Parathyroid adenoma (tissue), 2 donors: Measurements from ENCODE around the gene KIF26A.

Experiments
- H2AFZ ChIP-seq: fragments of 300-600 bp; sonication (generic); one replicate; pipeline ENCODE4 v1.7.0; 2017; ENCODE audit warnings: antibody characterized with exemption, mild to moderate bottlenecking
- H3K27ac ChIP-seq: fragments of 300-600 bp; sonication (generic); one replicate; pipeline ENCODE4 v1.7.0; 2017
- H3K27me3 ChIP-seq: fragments of 300-600 bp; sonication (generic); one replicate; pipeline ENCODE4 v1.7.0; 2017; ENCODE audit warnings: low read length; ENCODE audit not compliant: control insufficient read depth, insufficient read depth
- H3K36me3 ChIP-seq: fragments of 300-600 bp; sonication (generic); one replicate; pipeline ENCODE4 v1.7.0; 2017; ENCODE audit warnings: low read length; ENCODE audit not compliant: control insufficient read depth, insufficient read depth
- H3K4me1 ChIP-seq: fragments of 300-600 bp; sonication (generic); one replicate; pipeline ENCODE4 v1.7.0; 2017; ENCODE audit warnings: control low read depth
- H3K4me2 ChIP-seq: fragments of 300-600 bp; sonication (generic); one replicate; pipeline ENCODE4 v1.7.0; 2017; ENCODE audit warnings: low read length
- H3K4me3 ChIP-seq: fragments of 300-600 bp; sonication (generic); one replicate; pipeline ENCODE4 v1.7.0; 2017; ENCODE audit warnings: low read depth, low read length
- H3K79me2 ChIP-seq: fragments of 300-600 bp; sonication (generic); one replicate; pipeline ENCODE4 v1.7.0; 2017; ENCODE audit warnings: control low read depth
- H3K9ac ChIP-seq: fragments of 300-600 bp; sonication (generic); one replicate; pipeline ENCODE4 v1.7.0; 2017; ENCODE audit warnings: mild to moderate bottlenecking
- H3K9me3 ChIP-seq: fragments of 300-600 bp; sonication (generic); one replicate; pipeline ENCODE4 v1.7.0; 2017; ENCODE audit warnings: low read length; ENCODE audit not compliant: control insufficient read depth
- CTCF ChIP-seq: fragments of 300-600 bp; sonication (generic); IDR thresholded peaks from one replicate; pipeline ENCODE4 v1.7.0; 2017; ENCODE audit warnings: antibody characterized with exemption, mild to moderate bottlenecking
- donor health status: primary hyperparathyroidism.

The KIF26A gene

GRCh38 chr14:104131968-104132732, 6.2 kb upstream of the KIF26A start:
- Histone ChIP-seq H2AFZ (no peak overlapping the region), H3K27me3 (peaks cover 7% of the 10 kb centered on the region), H3K4me2 (no peak overlapping the region), H3K79me2 (no peaks in the 10 kb centered on the region), H3K4me3 (no peak overlapping the region), H3K9ac (no peak overlapping the region), H3K9me3 (no peaks in the 10 kb centered on the region), H3K36me3 (no peaks in the 10 kb centered on the region), H3K4me1 (peaks cover 4% of the 10 kb centered on the region), H3K27ac (no peak overlapping the region)
- TF ChIP-seq CTCF: no peak

GRCh38 chr14:104132981-104133380, 5.4 kb upstream of the KIF26A start:
- no peaks in the 10 kb centered on the region for H3K79me2 ChIP-seq
- H3K27me3 ChIP-seq: peaks cover 7% of the 10 kb centered on the region
- no peak for TF ChIP-seq CTCF

GRCh38 chr14:104133496-104133895, 4.9 kb upstream of the KIF26A start:
- no peak overlapping the region for H3K27ac ChIP-seq
- no peak overlapping the region for H3K4me3 ChIP-seq
- TF ChIP-seq CTCF: no peak
- no peaks in the 10 kb centered on the region for H3K36me3 ChIP-seq
- H3K9ac ChIP-seq: no peak overlapping the region
- H3K27me3 ChIP-seq: peaks cover 7% of the 10 kb centered on the region
- no peak overlapping the region for H3K4me2 ChIP-seq
- H3K9me3 ChIP-seq: no peaks in the 10 kb centered on the region
- H3K4me1 ChIP-seq: peaks cover 6% of the 10 kb centered on the region
- no peaks in the 10 kb centered on the region for H3K79me2 ChIP-seq
- no peak overlapping the region for H2AFZ ChIP-seq

More at GRCh38 chr14:104132981-104133380, 5.4 kb upstream of the KIF26A start:
- H3K4me2 ChIP-seq: no peak overlapping the region
- no peak overlapping the region for H3K4me3 ChIP-seq
- no peaks in the 10 kb centered on the region for H3K9me3 ChIP-seq
- no peak overlapping the region for H3K27ac ChIP-seq
- H2AFZ ChIP-seq: no peak overlapping the region
- peaks cover 6% of the 10 kb centered on the region for H3K4me1 ChIP-seq
- H3K36me3 ChIP-seq: no peaks in the 10 kb centered on the region
- no peak overlapping the region for H3K9ac ChIP-seq

- Histone ChIP-seq H3K4me3 (no peak overlapping the region), H3K9ac (no peak overlapping the region), H3K4me2 (no peak overlapping the region), H3K79me2 (no peaks in the 10 kb centered on the region), H2AFZ (no peak overlapping the region), H3K36me3 (no peaks in the 10 kb centered on the region), H3K27me3 (peaks cover 7% of the 10 kb centered on the region), H3K4me1 (peaks cover 6% of the 10 kb centered on the region), H3K9me3 (no peaks in the 10 kb centered on the region), H3K27ac (no peak overlapping the region)
- no peak for TF ChIP-seq CTCF
Observed at GRCh38 chr14:104134061-104134965, 4.1 kb upstream of the KIF26A start.
